ENCODE data around the gene MGAT4B.
A peak's percentile ranks its signal among the peaks of the same experiment; 100 is the strongest.

The MGAT4B gene

GRCh38 chr5:179767496-179768100, 39.1 kb downstream of the MGAT4B start:
- DNase-seq: no peak

DNA sequence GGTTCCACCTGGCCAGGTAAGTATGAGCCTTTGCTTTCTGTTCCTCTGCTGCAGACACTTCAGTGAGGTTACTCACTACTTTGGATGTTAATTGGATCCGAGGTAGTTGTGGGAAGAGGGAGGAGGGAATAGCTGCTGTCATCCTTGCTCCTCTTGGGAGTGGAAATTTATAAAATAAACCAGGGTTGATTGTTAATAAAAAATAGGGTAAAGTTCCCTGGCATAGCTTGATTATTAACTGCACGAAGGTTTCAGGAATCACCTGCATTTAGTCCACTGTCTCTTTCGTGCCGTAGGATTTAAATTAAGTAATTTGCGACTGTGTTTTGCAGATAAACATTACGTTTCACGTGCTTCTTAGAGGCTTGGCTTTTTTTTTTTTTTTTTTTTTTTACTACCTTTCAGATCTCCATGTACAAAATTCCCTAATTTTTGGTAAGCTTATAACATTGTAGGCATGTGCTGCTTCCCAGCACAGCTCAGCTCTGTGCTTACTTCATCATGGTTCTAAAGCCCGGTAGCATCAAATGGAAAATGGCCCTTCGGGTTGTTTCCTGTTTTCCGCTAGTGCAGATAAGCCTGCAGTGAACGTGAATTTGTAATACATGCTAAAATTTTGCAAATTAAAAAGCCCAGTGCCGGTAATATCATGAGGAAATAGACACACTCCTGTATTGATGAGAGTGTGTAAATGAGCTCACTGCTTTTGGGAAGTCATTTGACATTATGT, 39.8 kb downstream of the MGAT4B start:
- DNase-seq: no peak

DNA sequence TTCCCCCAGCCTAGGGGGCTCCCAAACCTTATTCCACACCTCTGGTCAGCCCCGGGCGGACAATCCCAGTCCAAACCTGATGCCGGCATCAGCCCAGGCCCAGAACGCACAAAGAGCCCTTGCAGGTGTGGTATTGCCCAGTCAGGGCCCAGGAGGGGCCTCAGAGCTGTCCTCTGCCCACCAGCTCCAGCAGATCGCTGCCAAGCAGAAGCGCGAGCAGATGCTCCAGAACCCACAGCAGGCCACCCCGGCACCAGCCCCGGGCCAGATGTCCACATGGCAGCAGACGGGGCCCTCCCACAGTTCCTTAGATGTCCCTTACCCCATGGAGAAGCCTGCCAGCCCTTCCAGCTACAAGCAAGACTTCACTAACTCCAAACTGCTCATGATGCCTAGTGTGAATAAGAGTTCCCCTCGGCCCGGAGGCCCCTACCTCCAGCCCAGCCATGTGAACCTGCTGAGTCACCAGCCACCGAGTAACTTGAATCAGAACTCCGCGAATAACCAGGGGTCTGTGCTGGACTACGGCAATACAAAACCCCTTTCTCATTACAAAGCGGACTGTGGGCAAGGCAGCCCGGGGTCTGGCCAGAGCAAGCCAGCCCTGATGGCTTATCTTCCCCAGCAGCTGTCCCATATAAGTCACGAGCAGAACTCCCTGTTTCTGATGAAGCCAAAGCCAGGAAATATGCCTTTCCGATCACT, 40.5 kb downstream of the MGAT4B start:
- DNase-seq: no peak

DNA sequence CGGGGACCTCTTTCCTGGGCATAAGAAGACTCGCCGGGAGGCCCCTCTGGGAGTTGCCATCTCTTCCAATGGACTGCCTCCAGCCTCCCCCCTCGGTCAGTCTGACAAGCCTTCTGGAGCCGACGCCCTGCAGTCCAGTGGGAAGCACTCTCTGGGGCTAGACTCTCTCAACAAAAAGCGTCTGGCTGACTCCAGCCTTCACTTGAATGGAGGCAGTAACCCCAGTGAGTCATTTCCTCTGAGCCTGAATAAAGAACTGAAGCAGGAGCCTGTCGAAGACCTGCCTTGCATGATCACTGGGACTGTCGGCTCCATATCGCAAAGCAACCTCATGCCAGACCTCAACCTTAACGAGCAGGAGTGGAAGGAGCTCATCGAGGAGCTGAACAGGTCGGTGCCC, 41.3 kb downstream of the MGAT4B start:
- no peak for DNase-seq

DNA sequence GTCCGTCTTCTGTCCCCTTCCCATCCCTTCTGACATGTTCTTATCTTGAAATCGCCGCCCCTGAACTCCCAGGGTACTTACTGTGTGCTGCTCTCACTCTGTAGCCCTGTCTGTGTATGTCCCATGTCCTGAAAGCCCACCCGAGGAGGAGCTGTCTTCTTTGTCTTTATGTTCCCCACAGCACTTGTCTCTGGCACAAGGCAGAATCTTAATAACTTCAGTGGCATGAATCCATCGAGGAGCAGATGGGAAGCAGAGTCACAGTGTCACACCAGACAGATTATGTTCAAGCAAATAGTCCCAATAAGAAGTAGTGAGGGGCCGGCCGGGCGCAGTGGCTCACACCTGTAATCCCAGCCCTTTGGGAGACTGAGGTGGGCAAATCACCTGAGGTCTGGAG, 42.6 kb downstream of the MGAT4B start:
- no peak for DNase-seq

DNA sequence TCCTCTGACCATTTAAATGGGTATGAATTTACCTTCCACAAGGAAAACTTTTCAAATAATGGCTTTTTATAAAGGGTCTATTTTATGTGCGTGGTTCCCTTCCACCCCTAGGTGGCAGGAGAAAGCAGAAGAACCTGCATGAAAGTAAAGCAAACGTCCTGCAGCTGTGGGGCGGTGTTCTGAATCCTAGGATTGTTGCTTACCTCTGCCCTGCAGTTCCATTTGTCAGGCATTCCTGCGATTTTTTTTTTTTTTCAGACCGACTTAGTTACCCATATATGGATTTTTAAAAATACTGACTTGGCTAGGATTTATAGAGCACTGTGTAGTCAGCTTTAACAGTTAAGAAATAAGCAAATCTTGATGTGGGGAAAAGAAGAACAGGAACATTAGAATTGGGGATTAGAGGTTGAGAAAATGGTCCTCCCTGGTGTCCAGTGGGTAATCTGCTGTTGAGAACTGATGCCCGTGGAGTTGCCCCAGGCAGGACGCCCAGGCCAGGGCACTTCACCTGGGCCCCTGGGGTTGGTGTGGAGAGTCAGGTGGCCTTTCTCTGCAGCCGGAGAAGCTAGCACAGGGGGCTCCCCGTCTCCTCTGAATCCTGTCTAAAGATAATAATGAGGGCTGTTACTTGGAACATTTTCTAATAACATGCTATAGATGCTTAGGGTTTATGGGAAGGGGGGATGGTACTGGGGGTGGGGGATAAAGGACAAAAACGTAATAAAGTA, 43.3 kb downstream of the MGAT4B start:
- DNase-seq: peak; percentile 67

DNA sequence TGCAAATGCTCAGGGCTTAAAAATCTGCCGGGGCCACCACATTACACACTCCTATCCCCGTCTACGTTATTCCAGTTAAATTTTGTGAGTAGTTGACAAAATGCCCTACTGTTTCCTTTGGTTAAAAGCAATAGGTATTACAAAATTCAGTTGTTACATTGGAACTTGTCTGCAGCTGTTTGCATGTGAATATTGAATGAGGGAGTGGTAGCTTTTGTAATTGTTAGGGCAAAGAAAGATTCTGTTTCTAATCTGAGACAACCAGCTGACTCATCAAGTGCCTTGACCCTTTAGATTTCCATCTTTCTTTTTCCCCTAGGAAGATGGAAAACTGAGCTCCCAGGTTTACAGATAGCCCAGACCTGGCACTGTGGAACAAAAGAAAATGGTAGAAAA, 43.9 kb downstream of the MGAT4B start:
- DNase-seq: no peak

DNA sequence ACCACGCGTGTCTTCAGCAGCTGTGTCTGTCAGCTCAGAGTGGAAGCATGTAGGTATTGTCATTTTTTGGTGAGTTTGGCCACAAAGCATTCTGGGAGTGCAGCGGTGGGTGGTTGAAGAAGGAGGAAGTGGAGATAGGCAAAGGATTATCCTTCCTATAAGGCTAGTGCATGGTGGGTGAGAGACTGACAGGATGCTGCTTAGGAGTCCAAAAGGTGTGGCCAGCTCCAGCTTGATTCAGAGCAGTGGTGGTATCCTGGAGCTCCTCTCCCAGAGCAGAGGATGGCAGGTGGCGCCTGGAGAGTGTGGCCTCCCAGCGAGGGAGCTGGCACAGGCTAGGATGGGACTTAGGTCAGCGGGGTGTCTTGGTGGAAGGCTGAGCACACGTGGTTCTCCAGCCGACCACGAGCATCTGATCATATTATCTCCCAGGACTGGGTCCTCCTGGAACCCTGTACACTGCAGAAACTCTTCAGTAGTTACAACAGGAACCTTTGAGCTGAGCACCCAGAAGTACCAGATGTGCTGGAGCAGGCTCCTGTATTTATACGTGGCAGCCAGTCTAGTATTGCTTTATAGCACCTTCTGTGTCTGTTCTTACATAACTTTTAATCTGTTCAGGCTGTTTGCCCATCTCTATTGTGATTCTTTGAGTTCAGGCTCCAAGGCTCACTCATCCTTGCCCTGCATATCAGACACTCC, 44.4 kb downstream of the MGAT4B start:
- DNase-seq: no peak

- no peak for DNase-seq
Observed at GRCh38 chr5:179759581-179760551, 46.8 kb downstream of the MGAT4B start.

GRCh38 chr5:179758955-179759354, 47.7 kb downstream of the MGAT4B start:
- no peak for DNase-seq

GRCh38 chr5:179755022-179755421, 51.6 kb downstream of the MGAT4B start:
- no peak for DNase-seq

DNA sequence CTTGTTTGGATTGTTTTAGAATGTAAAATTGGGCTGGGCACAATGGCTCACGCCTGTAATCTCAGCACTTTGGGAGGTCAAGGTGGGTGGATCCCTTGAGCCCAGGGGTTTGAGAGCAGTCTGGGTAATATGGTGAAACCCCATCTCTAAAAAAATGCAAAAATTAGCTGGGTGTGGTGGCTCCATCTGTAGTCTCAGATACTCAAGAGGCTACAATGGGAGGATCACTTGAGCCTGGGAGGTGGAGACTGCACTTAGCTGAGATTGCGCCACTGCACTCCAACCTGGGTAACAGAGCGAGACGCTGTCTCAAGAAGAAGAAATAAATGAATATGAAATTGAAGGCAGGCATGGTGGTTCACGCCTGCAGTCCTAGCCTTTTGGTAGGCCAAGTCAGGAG, 52.7 kb downstream of the MGAT4B start:
- DNase-seq: no peak

- DNase-seq: no peak
Observed at GRCh38 chr5:179749857-179750508, 56.7 kb downstream of the MGAT4B start.

GRCh38 chr5:179747811-179748210, 58.9 kb downstream of the MGAT4B start:
- DNase-seq: no peak
